ENCODE results near the gene DONSON.

Gene DONSON

DNA sequence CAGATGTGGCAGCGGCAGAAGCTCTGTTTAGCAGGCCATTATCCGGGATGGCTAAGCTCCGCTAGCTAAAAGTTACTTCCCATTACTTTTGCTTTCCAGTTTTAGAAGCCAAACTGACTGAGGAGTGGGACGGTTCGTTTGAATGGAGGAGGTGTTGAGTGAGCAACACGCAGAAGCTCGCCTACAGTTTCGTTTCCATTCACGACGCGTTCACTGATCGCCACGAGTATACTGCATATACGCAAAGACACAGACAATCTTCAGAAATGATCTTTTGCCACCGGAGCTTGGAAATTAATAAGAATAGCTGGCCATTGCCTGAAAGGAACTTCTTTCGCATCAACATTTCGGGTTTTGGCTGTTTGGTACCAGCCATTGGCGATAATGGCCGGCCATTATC, 31.0 kb downstream of the DONSON start:
- Histone ChIP-seq H3K4me3 (ENCODE audit: low read depth, low read length) (no peak overlapping the region), H3K4me1 (peaks cover 13% of the 10 kb centered on the region), H2AFZ (no peak overlapping the region), H3K9me3 (ENCODE audit: control insufficient read depth, low read length) (no peaks in the 10 kb centered on the region), H3K36me3 (ENCODE audit: control insufficient read depth, insufficient read depth, low read length) (no peaks in the 10 kb centered on the region), H3K9ac (no peak overlapping the region), H3K27ac (no peak overlapping the region), H3K79me2 (peaks cover 29% of the 10 kb centered on the region), H3K4me2 (ENCODE audit: low read length) (no peak overlapping the region), H3K27me3 (ENCODE audit: control insufficient read depth, insufficient read depth, low read length) (no peaks in the 10 kb centered on the region)
- TF ChIP-seq, protein P1, sequence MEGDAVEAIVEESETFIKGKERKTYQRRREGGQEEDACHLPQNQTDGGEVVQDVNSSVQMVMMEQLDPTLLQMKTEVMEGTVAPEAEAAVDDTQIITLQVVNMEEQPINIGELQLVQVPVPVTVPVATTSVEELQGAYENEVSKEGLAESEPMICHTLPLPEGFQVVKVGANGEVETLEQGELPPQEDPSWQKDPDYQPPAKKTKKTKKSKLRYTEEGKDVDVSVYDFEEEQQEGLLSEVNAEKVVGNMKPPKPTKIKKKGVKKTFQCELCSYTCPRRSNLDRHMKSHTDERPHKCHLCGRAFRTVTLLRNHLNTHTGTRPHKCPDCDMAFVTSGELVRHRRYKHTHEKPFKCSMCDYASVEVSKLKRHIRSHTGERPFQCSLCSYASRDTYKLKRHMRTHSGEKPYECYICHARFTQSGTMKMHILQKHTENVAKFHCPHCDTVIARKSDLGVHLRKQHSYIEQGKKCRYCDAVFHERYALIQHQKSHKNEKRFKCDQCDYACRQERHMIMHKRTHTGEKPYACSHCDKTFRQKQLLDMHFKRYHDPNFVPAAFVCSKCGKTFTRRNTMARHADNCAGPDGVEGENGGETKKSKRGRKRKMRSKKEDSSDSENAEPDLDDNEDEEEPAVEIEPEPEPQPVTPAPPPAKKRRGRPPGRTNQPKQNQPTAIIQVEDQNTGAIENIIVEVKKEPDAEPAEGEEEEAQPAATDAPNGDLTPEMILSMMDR (IDR thresholded peaks at IDR 0.05), result no peak

DNA sequence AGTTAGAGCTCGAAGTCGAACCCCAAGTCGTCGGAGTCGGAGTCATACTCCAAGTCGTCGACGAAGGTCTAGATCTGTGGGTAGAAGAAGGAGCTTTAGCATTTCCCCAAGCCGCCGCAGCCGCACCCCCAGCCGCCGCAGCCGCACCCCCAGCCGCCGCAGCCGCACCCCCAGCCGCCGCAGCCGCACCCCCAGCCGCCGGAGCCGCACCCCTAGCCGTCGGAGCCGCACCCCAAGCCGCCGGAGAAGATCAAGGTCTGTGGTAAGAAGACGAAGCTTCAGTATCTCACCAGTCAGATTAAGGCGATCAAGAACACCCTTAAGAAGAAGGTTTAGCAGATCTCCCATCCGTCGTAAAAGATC, 33.5 kb downstream of the DONSON start:
- TF ChIP-seq, protein P1 (IDR thresholded peaks at IDR 0.05), result no peak
- no peaks in the 10 kb centered on the region for H3K36me3 ChIP-seq (ENCODE audit: control insufficient read depth, insufficient read depth, low read length)

DNA sequence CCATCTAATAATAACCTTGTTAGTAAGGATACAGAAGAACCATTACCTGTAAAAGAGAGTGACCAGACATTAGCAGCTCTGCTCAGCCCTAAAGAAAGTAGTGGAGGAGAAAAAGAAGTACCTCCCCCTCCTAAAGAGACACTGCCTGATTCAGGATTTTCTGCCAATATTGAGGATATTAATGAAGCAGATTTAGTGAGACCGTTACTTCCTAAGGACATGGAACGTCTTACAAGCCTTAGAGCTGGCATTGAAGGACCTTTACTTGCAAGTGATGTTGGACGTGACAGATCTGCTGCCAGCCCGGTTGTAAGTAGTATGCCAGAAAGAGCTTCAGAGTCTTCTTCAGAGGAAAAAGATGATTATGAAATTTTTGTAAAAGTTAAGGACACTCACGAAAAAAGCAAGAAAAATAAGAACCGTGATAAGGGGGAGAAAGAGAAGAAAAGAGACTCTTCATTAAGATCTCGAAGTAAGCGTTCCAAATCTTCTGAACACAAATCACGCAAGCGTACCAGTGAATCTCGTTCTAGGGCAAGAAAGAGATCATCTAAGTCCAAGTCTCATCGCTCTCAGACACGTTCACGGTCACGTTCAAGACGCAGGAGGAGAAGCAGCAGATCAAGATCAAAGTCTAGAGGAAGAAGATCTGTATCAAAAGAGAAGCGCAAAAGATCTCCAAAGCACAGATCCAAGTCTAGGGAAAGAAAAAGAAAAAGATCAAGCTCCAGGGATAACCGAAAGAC, 34.1 kb downstream of the DONSON start:
- H3K4me2 ChIP-seq (ENCODE audit: low read length), result no peak overlapping the region
- no peaks in the 10 kb centered on the region for H3K36me3 ChIP-seq (ENCODE audit: control insufficient read depth, insufficient read depth, low read length)
- H3K4me1 ChIP-seq, result peaks cover 1% of the 10 kb centered on the region
- TF ChIP-seq, protein P1 (IDR thresholded peaks at IDR 0.05), result no peak
- no peak overlapping the region for H3K4me3 ChIP-seq (ENCODE audit: low read depth, low read length)
- no peaks in the 10 kb centered on the region for H3K27me3 ChIP-seq (ENCODE audit: control insufficient read depth, insufficient read depth, low read length)
- H3K27ac ChIP-seq, result no peak overlapping the region
- H2AFZ ChIP-seq, result no peak overlapping the region
- no peak overlapping the region for H3K9ac ChIP-seq
- peaks cover 38% of the 10 kb centered on the region for H3K79me2 ChIP-seq
- H3K9me3 ChIP-seq (ENCODE audit: control insufficient read depth, low read length), result no peaks in the 10 kb centered on the region

More for the DNA sequence above, 33.5 kb downstream of the DONSON start:
- no peaks in the 10 kb centered on the region for H3K9me3 ChIP-seq (ENCODE audit: control insufficient read depth, low read length)
- H3K4me3 ChIP-seq (ENCODE audit: low read depth, low read length), result no peak overlapping the region
- H3K4me1 ChIP-seq, result peaks cover 5% of the 10 kb centered on the region
- H3K4me2 ChIP-seq (ENCODE audit: low read length), result no peak overlapping the region
- no peak overlapping the region for H3K27ac ChIP-seq
- H3K9ac ChIP-seq, result no peak overlapping the region
- peaks cover 38% of the 10 kb centered on the region for H3K79me2 ChIP-seq
- no peak overlapping the region for H2AFZ ChIP-seq
- no peaks in the 10 kb centered on the region for H3K27me3 ChIP-seq (ENCODE audit: control insufficient read depth, insufficient read depth, low read length)

DNA sequence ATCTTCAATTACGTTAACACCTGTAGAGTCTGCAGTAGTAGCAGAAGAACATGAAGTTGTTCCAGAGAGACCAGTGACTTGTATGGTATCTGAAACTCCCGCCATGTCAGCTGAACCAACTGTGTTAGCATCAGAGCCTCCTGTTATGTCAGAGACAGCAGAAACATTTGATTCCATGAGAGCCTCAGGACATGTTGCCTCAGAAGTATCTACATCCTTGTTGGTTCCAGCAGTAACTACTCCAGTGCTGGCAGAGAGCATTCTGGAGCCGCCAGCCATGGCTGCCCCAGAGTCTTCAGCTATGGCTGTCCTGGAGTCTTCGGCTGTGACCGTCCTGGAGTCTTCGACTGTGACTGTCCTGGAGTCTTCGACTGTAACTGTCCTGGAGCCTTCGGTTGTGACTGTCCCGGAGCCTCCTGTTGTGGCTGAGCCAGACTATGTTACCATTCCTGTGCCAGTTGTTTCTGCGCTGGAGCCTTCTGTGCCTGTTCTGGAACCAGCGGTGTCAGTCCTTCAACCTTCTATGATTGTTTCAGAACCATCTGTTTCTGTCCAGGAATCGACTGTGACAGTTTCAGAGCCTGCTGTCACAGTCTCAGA, 35.4 kb downstream of the DONSON start:
- no peak overlapping the region for H3K27ac ChIP-seq
- no peak overlapping the region for H3K4me2 ChIP-seq (ENCODE audit: low read length)
- H3K36me3 ChIP-seq (ENCODE audit: control insufficient read depth, insufficient read depth, low read length), result peaks cover 3% of the 10 kb centered on the region
- H2AFZ ChIP-seq, result no peak overlapping the region
- H3K4me3 ChIP-seq (ENCODE audit: low read depth, low read length), result no peak overlapping the region
- no peaks in the 10 kb centered on the region for H3K9me3 ChIP-seq (ENCODE audit: control insufficient read depth, low read length)
- TF ChIP-seq, protein P1 (IDR thresholded peaks at IDR 0.05), result no peak
- H3K27me3 ChIP-seq (ENCODE audit: control insufficient read depth, insufficient read depth, low read length), result no peaks in the 10 kb centered on the region
- H3K4me1 ChIP-seq, result no peaks in the 10 kb centered on the region
- peaks cover 37% of the 10 kb centered on the region for H3K79me2 ChIP-seq
- no peak overlapping the region for H3K9ac ChIP-seq
